ENCODE results near the gene SMIM29.
A peak's percentile ranks its signal among the peaks of the same experiment; 100 is the strongest.

Gene SMIM29

GRCh38 chr6:34205466-34205865, 43.3 kb downstream of the SMIM29 start:
- H3K4me3 ChIP-seq (ENCODE audit: low read depth, low read length) = no peak overlapping the region
- DNase-seq (ENCODE audit: low read depth) = no peak
- in situ Hi-C loops (cut with HindIII; ENCODE audit: low sequenced_read_pairs) = no loop called here
- TF ChIP-seq CTCF (IDR thresholded peaks at IDR 0.05; ENCODE audit: low read depth, low read length, missing control alignments) = no peak

GRCh38 chr6:34204693-34205092, 44.1 kb downstream of the SMIM29 start:
- no peak overlapping the region for H3K4me3 ChIP-seq (ENCODE audit: low read depth, low read length)
- no peak for TF ChIP-seq CTCF (IDR thresholded peaks at IDR 0.05; ENCODE audit: low read depth, low read length, missing control alignments)
- in situ Hi-C loops (cut with HindIII; ENCODE audit: low sequenced_read_pairs) = no loop called here
- DNase-seq (ENCODE audit: low read depth) = no peak

GRCh38 chr6:34202329-34203201, 46.2 kb downstream of the SMIM29 start:
- H3K4me3 ChIP-seq (ENCODE audit: low read depth, low read length) = no peak overlapping the region
- TF ChIP-seq CTCF (IDR thresholded peaks at IDR 0.05; ENCODE audit: low read depth, low read length, missing control alignments) = no peak
- in situ Hi-C loops (cut with HindIII; ENCODE audit: low sequenced_read_pairs) = no loop called here
- no peak for DNase-seq (ENCODE audit: low read depth)

- no peak for DNase-seq (ENCODE audit: low read depth)
- H3K4me3 ChIP-seq (ENCODE audit: low read depth, low read length) = no peak overlapping the region
- no peak for TF ChIP-seq CTCF (IDR thresholded peaks at IDR 0.05; ENCODE audit: low read depth, low read length, missing control alignments)
- in situ Hi-C loops (cut with HindIII; ENCODE audit: low sequenced_read_pairs) = no loop called here
Measured at GRCh38 chr6:34201455-34202107, 47.2 kb downstream of the SMIM29 start.

GRCh38 chr6:34200340-34200971, 48.4 kb downstream of the SMIM29 start:
- no peak for DNase-seq (ENCODE audit: low read depth)
- in situ Hi-C loops (cut with HindIII; ENCODE audit: low sequenced_read_pairs) = no loop called here
- no peak for TF ChIP-seq CTCF (IDR thresholded peaks at IDR 0.05; ENCODE audit: low read depth, low read length, missing control alignments)
- H3K4me3 ChIP-seq (ENCODE audit: low read depth, low read length) = no peak overlapping the region

GRCh38 chr6:34196833-34197195, 52.0 kb downstream of the SMIM29 start:
- H3K4me3 ChIP-seq (ENCODE audit: low read depth, low read length) = peak overlapping the region; percentile 33
- in situ Hi-C loops (cut with HindIII; ENCODE audit: low sequenced_read_pairs) = no loop called here
- no peak for TF ChIP-seq CTCF (IDR thresholded peaks at IDR 0.05; ENCODE audit: low read depth, low read length, missing control alignments)
- DNase-seq (ENCODE audit: low read depth) = no peak

Data from astrocyte of the cerebellum (primary cell).